GM23248 (cell line): ENCODE data around the gene FUS.

Experiments
- EZH2 ChIP-seq: fragments of 200-600 bp; sonication (generic); IDR thresholded peaks from 2 replicates; pipeline ENCODE4 v1.6.1; 2018; ENCODE audit warnings: antibody characterized with exemption, mild to moderate bottlenecking; ENCODE audit not compliant: insufficient read depth, poor library complexity, severe bottlenecking
- EZH2phosphoT487 ChIP-seq: fragments of 200-600 bp; sonication (generic); IDR thresholded peaks from 2 replicates; pipeline ENCODE4 v1.6.1; 2018; ENCODE audit warnings: antibody characterized with exemption, moderate library complexity, mild to moderate bottlenecking, low read depth; ENCODE audit not compliant: insufficient read depth

DNA sequence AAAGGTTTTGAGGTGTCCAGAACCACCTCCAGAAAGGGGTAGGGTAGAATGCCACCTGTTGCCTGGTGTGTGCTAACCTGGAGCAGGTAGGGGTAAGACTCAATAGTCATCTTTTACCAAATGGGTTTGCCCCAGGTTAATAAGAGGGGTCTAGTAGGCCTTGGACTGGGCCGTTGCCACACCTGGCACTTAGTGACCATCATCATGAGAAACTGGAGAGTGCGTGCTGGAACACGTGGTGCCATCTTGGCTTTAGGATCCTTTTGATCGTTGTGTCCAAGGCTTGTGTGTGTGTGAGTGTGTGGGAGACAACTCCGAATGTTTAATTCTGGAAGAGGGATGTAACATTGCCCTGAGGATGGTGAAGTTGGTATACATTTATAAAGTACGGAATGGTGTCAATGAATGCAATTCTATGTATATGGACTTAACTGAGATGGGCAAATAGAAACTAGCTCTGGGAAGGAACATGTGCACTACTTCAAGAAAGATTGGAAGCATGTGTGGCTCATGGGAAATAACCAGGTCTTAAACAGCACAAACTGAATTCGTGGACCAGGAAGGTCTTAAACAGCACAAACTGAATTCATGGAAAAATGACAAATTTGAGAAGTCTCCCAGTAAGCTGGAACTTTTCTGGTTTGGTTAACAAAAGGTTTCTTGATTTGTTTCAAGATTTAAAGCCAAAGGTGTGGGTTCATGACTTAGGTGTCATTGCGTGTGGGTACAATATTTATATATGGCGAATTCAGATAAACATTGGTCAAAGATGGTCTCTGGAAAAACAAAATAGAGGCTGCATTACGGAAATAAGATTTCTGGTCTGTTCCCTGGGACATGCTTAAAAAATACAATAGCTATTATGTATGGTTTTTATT, 7.2 kb downstream of the FUS start:
- TF ChIP-seq EZH2, result no peak
- TF ChIP-seq EZH2phosphoT487, result no peak
